Cardiac muscle cell (in vitro differentiated cells and primary cell): ENCODE measurements around the gene HTR4. TPM values are rescaled to one million over a fixed set of nuclear protein-coding genes. Genes with fewer than 3 reads are reported as not detected.

Source experiments
- DNase-seq, 2 donors: peaks; one replicate each; pipeline versions ENCODE4 v3.0.0 to v3.0.0-alpha.2; 2010 to 2017; ENCODE audit warnings: low read depth in 1 of 2, low spot score in 1 of 2
- H3K27ac ChIP-seq: fragments of 200-600 bp; sonication (generic); 2 replicates; pipeline ENCODE4 v1.5.1; 2016
- H3K27me3 ChIP-seq: fragments of 200-600 bp; sonication (generic); 2 replicates; pipeline ENCODE4 v1.6.0; 2016; ENCODE audit warnings: control low read depth
- H3K36me3 ChIP-seq: fragments of 200-600 bp; sonication (generic); 2 replicates; pipeline ENCODE4 v1.5.1; 2016; ENCODE audit warnings: control low read depth
- H3K4me1 ChIP-seq: fragments of 200-600 bp; sonication (generic); 2 replicates; pipeline ENCODE4 v1.8.1; 2017; ENCODE audit warnings: low read depth, mild to moderate bottlenecking, mixed run types
- H3K4me3 ChIP-seq: fragments of 200-600 bp; sonication (generic); 2 replicates; pipeline ENCODE4 v1.5.1; 2016; ENCODE audit warnings: mild to moderate bottlenecking
- H3K9me3 ChIP-seq: fragments of 200-600 bp; sonication (generic); 2 replicates; pipeline ENCODE4 v1.5.1; 2017; ENCODE audit warnings: low read depth, mild to moderate bottlenecking, control low read depth
- CTCF ChIP-seq: IDR thresholded peaks from 2 replicates; pipeline ENCODE4 v1.5.1; 2012; ENCODE audit warnings: low read depth, mild to moderate bottlenecking, low read length
- polyA plus RNA-seq: library from polyadenylated mRNA; unstranded; fragments of >200 nt; fragmentation: Nextera tagmentation; extraction: Ambion mirVana; gene quantifications from 2 replicates; pipeline ENCODE4 v1.2.1, GENCODE V29; 2016
- total RNA-seq: library from RNA; depleted of rRNA; stranded (reverse); fragments of >200 nt; gene quantifications from 2 replicates; pipeline ENCODE4 v1.2.3, GENCODE V29; 2016

The HTR4 gene
- 0.67 and 2.3 TPM in 2 replicates for total RNA-seq
- 0.82 and 1.9 TPM in 2 replicates for polyA plus RNA-seq

- peak in 1 of 2 donors; percentile 48 for DNase-seq
- H3K4me3 ChIP-seq = peak within 1 kb of the TSS; percentile 46
- H3K27me3 ChIP-seq = peaks cover 65% of the 10 kb centered on the region
- H3K27ac ChIP-seq = no peak within 1 kb of the TSS
- no peak for TF ChIP-seq CTCF
- peaks cover 10% of the 10 kb centered on the region for H3K4me1 ChIP-seq
- no peaks in the 10 kb centered on the region for H3K36me3 ChIP-seq
- H3K9me3 ChIP-seq = no peaks in the 10 kb centered on the region
Observed at GRCh38 chr5:148653836-148654781, at the start of gene HTR4. HTR4 (minus strand) TSS chr5:148654527; CDS start chr5:148637014, 17,513 bp downstream.

- H3K36me3 ChIP-seq = no peaks in the 10 kb centered on the region
- TF ChIP-seq CTCF = no peak
- H3K4me1 ChIP-seq = peaks cover 16% of the 10 kb centered on the region
- H3K27ac ChIP-seq = no peak overlapping the region
- no peaks in the 10 kb centered on the region for H3K27me3 ChIP-seq
- no peaks in the 10 kb centered on the region for H3K9me3 ChIP-seq
- DNase-seq = no peak
- H3K4me3 ChIP-seq = no peak overlapping the region
Observed at GRCh38 chr5:148702019-148702596, 47.8 kb upstream of the HTR4 start.

- no peaks in the 10 kb centered on the region for H3K9me3 ChIP-seq
- peaks cover 17% of the 10 kb centered on the region for H3K4me1 ChIP-seq
- no peak overlapping the region for H3K27ac ChIP-seq
- no peak for DNase-seq
- no peaks in the 10 kb centered on the region for H3K27me3 ChIP-seq
- H3K36me3 ChIP-seq = no peaks in the 10 kb centered on the region
- no peak for TF ChIP-seq CTCF
- no peak overlapping the region for H3K4me3 ChIP-seq
Observed at GRCh38 chr5:148699028-148699427, 44.7 kb upstream of the HTR4 start.

GRCh38 chr5:148697809-148698196, 43.5 kb upstream of the HTR4 start:
- no peaks in the 10 kb centered on the region for H3K36me3 ChIP-seq
- DNase-seq = no peak
- TF ChIP-seq CTCF = no peak
- no peak overlapping the region for H3K4me3 ChIP-seq
- peaks cover 17% of the 10 kb centered on the region for H3K4me1 ChIP-seq
- no peak overlapping the region for H3K27ac ChIP-seq
- no peaks in the 10 kb centered on the region for H3K9me3 ChIP-seq
- H3K27me3 ChIP-seq = no peaks in the 10 kb centered on the region

GRCh38 chr5:148697180-148697808, 43.0 kb upstream of the HTR4 start:
- Histone ChIP-seq H3K9me3 (no peaks in the 10 kb centered on the region), H3K27ac (no peak overlapping the region), H3K4me3 (no peak overlapping the region), H3K36me3 (no peaks in the 10 kb centered on the region), H3K4me1 (peaks cover 17% of the 10 kb centered on the region), H3K27me3 (no peaks in the 10 kb centered on the region)
- peak in 1 of 2 donors; percentile 86 for DNase-seq
- no peak for TF ChIP-seq CTCF
